Neural crest cell (in vitro differentiated cells): ENCODE measurements around the gene IGFBP5. TPM values are rescaled to one million over a fixed set of nuclear protein-coding genes. Genes with fewer than 3 reads are reported as not detected.

ENCODE experiments used
- DNase-seq: peaks from one replicate; pipeline ENCODE4 v3.0.0; 2021; ENCODE audit warnings: low read depth, mixed read lengths, low spot score
- H3K27ac Mint-ChIP-seq: one replicate; pipeline ENCODE4 v1.8.0; 2021; ENCODE audit warnings: mild to moderate bottlenecking, mixed read lengths; ENCODE audit not compliant: unreplicated experiment
- H3K27me3 Mint-ChIP-seq: 2 replicates; pipeline ENCODE4 v1.8.0; 2021; ENCODE audit warnings: low read depth, mild to moderate bottlenecking, mixed read lengths
- H3K36me3 Mint-ChIP-seq: 2 replicates; pipeline ENCODE4 v1.8.0; 2021; ENCODE audit warnings: low read depth, mild to moderate bottlenecking, mixed read lengths
- H3K4me1 Mint-ChIP-seq: 2 replicates; pipeline ENCODE4 v1.8.0; 2021; ENCODE audit warnings: mixed read lengths
- H3K4me3 Mint-ChIP-seq: one replicate; pipeline ENCODE4 v1.8.0; 2021; ENCODE audit warnings: mild to moderate bottlenecking, mixed read lengths
- H3K9me3 Mint-ChIP-seq: 2 replicates; pipeline ENCODE4 v1.8.0; 2021; ENCODE audit warnings: mixed read lengths
- total RNA-seq: library from RNA; stranded (reverse); gene quantifications from 2 replicates; pipeline ENCODE4 v1.2.1, GENCODE V29; 2021
- TF ChIP-seq, protein P1 (sequence below): fragments of 200-600 bp; sonication (generic); conservative IDR thresholded peaks from 2 replicates; pipeline ENCODE4 v1.5.0; 2021; ENCODE audit warnings: antibody characterized with exemption, mild to moderate bottlenecking

The IGFBP5 gene
- total RNA-seq, 1 donor from 2014 or later: 140 TPM

- Mint-ChIP-seq H3K27ac (no peak overlapping the region), H3K9me3 (no peaks in the 10 kb centered on the region), H3K27me3 (no peaks in the 10 kb centered on the region), H3K4me1 (peaks cover 40% of the 10 kb centered on the region), H3K4me3 (no peak overlapping the region), H3K36me3 (peaks cover 12% of the 10 kb centered on the region)
- TF ChIP-seq, protein P1, sequence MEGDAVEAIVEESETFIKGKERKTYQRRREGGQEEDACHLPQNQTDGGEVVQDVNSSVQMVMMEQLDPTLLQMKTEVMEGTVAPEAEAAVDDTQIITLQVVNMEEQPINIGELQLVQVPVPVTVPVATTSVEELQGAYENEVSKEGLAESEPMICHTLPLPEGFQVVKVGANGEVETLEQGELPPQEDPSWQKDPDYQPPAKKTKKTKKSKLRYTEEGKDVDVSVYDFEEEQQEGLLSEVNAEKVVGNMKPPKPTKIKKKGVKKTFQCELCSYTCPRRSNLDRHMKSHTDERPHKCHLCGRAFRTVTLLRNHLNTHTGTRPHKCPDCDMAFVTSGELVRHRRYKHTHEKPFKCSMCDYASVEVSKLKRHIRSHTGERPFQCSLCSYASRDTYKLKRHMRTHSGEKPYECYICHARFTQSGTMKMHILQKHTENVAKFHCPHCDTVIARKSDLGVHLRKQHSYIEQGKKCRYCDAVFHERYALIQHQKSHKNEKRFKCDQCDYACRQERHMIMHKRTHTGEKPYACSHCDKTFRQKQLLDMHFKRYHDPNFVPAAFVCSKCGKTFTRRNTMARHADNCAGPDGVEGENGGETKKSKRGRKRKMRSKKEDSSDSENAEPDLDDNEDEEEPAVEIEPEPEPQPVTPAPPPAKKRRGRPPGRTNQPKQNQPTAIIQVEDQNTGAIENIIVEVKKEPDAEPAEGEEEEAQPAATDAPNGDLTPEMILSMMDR: no peak
- no peak for DNase-seq
These were observed 34.3 kb downstream of the IGFBP5 start for GRCh38 chr2:216661051-216661450.

- Mint-ChIP-seq H3K9me3 (no peaks in the 10 kb centered on the region), H3K4me1 (peaks cover 37% of the 10 kb centered on the region), H3K4me3 (no peak overlapping the region), H3K27ac (no peak overlapping the region), H3K36me3 (peaks cover 12% of the 10 kb centered on the region), H3K27me3 (no peaks in the 10 kb centered on the region)
- TF ChIP-seq, protein P1: no peak
- DNase-seq: no peak
These were observed 34.9 kb downstream of the IGFBP5 start for GRCh38 chr2:216660496-216660895.

GRCh38 chr2:216659276-216659675 lies 36.1 kb downstream of the IGFBP5 start:
- peaks cover 14% of the 10 kb centered on the region for H3K36me3 Mint-ChIP-seq
- no peaks in the 10 kb centered on the region for H3K27me3 Mint-ChIP-seq

DNA sequence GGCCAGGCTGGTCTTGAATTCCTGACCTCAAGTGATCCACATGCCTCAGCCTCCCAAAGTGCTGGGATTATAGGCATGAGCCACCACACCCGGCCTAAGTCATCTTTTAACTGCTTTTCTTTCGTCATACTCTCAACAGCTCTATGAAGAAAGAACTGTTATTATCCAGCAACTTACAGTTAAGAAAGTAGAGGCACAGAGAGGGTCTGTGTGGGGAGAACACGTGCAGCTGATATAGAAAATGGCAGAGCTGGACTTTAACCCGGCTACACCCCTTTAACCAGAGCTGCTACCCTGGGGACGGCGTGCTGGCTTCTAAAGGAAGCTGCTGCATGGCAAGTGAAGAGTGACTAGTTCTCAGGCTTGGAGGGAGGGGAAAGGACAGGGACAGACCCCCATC lies 36.6 kb downstream of the IGFBP5 start:
- no peak for DNase-seq
- TF ChIP-seq, protein P1: no peak
- peaks cover 14% of the 10 kb centered on the region for H3K36me3 Mint-ChIP-seq
- H3K27ac Mint-ChIP-seq: peak overlapping the region; percentile 54
- no peak overlapping the region for H3K4me3 Mint-ChIP-seq
- peaks cover 37% of the 10 kb centered on the region for H3K4me1 Mint-ChIP-seq
- no peaks in the 10 kb centered on the region for H3K9me3 Mint-ChIP-seq
- H3K27me3 Mint-ChIP-seq: no peaks in the 10 kb centered on the region

More at GRCh38 chr2:216659276-216659675, 36.1 kb downstream of the IGFBP5 start:
- DNase-seq: no peak
- TF ChIP-seq, protein P1: no peak
- Mint-ChIP-seq H3K4me1 (peaks cover 37% of the 10 kb centered on the region), H3K27ac (peak overlapping the region; percentile 54), H3K4me3 (no peak overlapping the region), H3K9me3 (no peaks in the 10 kb centered on the region)

GRCh38 chr2:216657980-216658379 lies 37.4 kb downstream of the IGFBP5 start:
- Mint-ChIP-seq H3K27ac (peak overlapping the region; percentile 87), H3K36me3 (peaks cover 14% of the 10 kb centered on the region), H3K27me3 (no peaks in the 10 kb centered on the region), H3K4me1 (peaks cover 45% of the 10 kb centered on the region), H3K9me3 (no peaks in the 10 kb centered on the region), H3K4me3 (no peak overlapping the region)
- TF ChIP-seq, protein P1: no peak
- no peak for DNase-seq
